Activated CD4-positive, alpha-beta memory T cell treated with anti-CD3 and anti-CD28 coated beads for 36 hours (primary cell): Measurements from ENCODE around the gene MPV17. TPM values are rescaled to one million over a fixed set of nuclear protein-coding genes. Genes with fewer than 3 reads are reported as not detected.

Source experiments
- CTCF ChIA-PET: fragments of 350-600 bp; sonication (Branson Sonifier 250); formaldehyde crosslinking; loops from one replicate; lab custom pipeline; 2021; ENCODE audit warnings: antibody characterized with exemption, inconsistent platforms; lab: Charles Lee
- POLR2A ChIA-PET: fragments of 350-600 bp; sonication (Branson Sonifier 250); formaldehyde crosslinking; loops from one replicate; lab custom pipeline; 2021; ENCODE audit warnings: antibody characterized with exemption; lab: Charles Lee
- DNase-seq: peaks from one replicate; pipeline ENCODE4 v3.0.0-alpha.2; 2020
- H3K27ac Mint-ChIP-seq: one replicate; pipeline ENCODE4 v1.8.0; 2021; ENCODE audit warnings: mixed read lengths
- H3K27me3 Mint-ChIP-seq: one replicate; pipeline ENCODE4 v1.8.0; 2021; ENCODE audit warnings: mixed read lengths
- H3K36me3 Mint-ChIP-seq: one replicate; pipeline ENCODE4 v1.8.0; 2021; ENCODE audit warnings: mixed read lengths
- H3K4me1 Mint-ChIP-seq: one replicate; pipeline ENCODE4 v1.8.0; 2021; ENCODE audit warnings: low read depth, mixed read lengths
- H3K4me3 Mint-ChIP-seq: one replicate; pipeline ENCODE4 v1.8.0; 2021; ENCODE audit warnings: mild to moderate bottlenecking, mixed read lengths
- H3K9me3 Mint-ChIP-seq: one replicate; pipeline ENCODE4 v1.8.0; 2021; ENCODE audit warnings: mixed read lengths
- intact Hi-C: fragments of 100-400 bp; cut with micrococcal nuclease; formaldehyde crosslinking; loops from one replicate; pipeline ENCODE4 v1.15.1; 2023
- total RNA-seq, 2 experiments: library from RNA; stranded (reverse); gene quantifications; one replicate each; pipeline ENCODE4 v1.2.3, GENCODE V29; 2021

MPV17 gene, protein sequence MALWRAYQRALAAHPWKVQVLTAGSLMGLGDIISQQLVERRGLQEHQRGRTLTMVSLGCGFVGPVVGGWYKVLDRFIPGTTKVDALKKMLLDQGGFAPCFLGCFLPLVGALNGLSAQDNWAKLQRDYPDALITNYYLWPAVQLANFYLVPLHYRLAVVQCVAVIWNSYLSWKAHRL
- 10 to 100 TPM; 85.5 to 86.0 TPM for total RNA-seq

DNA sequence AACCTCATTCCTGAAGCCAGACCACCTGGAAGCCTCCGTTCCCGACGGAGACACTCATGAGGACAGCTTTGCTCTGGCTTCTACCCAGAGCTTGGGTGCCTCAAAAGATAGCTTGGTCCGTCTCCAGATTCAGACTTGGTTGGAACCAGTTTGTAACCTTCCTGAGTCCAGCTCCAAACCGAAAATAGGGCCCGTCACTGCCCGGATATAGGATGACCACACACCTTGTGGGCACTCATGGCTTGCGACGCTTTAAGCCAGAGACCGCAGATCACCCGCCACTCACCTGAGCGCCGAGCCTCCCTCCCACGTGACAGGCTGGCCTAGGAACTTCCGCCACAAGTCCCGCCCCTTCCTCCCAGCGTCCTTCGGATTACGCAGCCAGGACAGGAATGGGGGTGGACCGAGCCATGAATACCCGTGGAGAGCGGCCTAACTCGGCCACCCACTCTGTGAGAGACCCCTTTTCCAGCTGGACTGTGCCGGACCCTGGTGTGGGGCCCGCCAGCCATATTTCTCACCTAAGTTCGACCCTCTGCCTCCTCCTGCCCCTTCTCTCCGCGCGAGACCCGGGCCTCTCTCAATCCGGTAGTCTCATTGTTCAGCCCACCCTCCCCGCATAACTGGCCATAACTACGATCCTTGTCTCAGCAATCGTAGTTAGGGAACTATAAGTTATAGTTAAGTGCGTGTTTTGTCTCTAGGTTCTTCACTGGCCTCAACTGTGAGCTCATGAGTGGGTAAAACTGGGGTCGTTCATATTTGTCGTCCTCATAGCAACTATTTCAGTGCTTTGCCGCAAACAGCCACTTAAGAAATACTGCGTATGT lies at the start of gene MPV17:
TSS of gene MPV17 (minus strand) at position 332 of the 830 bp plus-strand sequence. CDS start 580 bp downstream, outside the sequence.
- peak within 1 kb of the TSS; percentile 93 for H3K4me3 Mint-ChIP-seq

GRCh38 chr2:27370816-27371620 lies 48.1 kb upstream of the MPV17 start:
- Mint-ChIP-seq H3K27me3 (no peaks in the 10 kb centered on the region), H3K4me1 (peaks cover 29% of the 10 kb centered on the region), H3K36me3 (peaks cover 50% of the 10 kb centered on the region), H3K4me3 (peak overlapping the region; percentile 87), H3K27ac (peak overlapping the region; percentile 96), H3K9me3 (no peaks in the 10 kb centered on the region)
- DNase-seq, result peak; percentile 41
- CTCF ChIA-PET, result interaction anchor here (0.7 to 5.8 kb wide), 8 partner anchors 9 to 312 kb away, joined by 3 to 38 read pairs (median 6); partner anchors contain the start of genes GTF3C2, NRBP1 and ZNF513
- POLR2A ChIA-PET, result interaction anchor here (0.6 to 4.3 kb wide), 9 partner anchors 9 to 318 kb away, joined by 3 to 54 read pairs (median 4); partner anchors contain the start of genes GTF3C2, NRBP1, PPM1G and ZNF513
- intact Hi-C loops, result loop anchor here (1.0 to 2.0 kb wide), 7 partner anchors 9 to 312 kb away; partner anchors contain the start of genes CCDC121, GPN1, GTF3C2 and MPV17

More for the DNA sequence above, at the start of gene MPV17:
- ChIA-PET POLR2A (interaction anchor here (0.5 to 2.4 kb wide), 6 partner anchors 18 to 375 kb away, joined by 3 to 11 read pairs (median 4); partner anchors contain the start of genes GTF3C2 and ZNF513), CTCF (interaction anchor here (0.8 to 2.7 kb wide), 7 partner anchors 20 to 361 kb away, joined by 3 to 18 read pairs (median 5); partner anchors contain the start of gene EIF2B4)
- intact Hi-C loops, result loop anchor here (1.0 kb wide), 5 partner anchors 33 to 166 kb away; partner anchors contain the start of genes EIF2B4, GTF3C2, IFT172 and PPM1G
- peak; percentile 94 for DNase-seq
- Mint-ChIP-seq H3K9me3 (no peaks in the 10 kb centered on the region), H3K4me1 (peaks cover 18% of the 10 kb centered on the region), H3K36me3 (peaks cover 12% of the 10 kb centered on the region), H3K27me3 (no peaks in the 10 kb centered on the region), H3K27ac (peak within 1 kb of the TSS; percentile 88)

DNA sequence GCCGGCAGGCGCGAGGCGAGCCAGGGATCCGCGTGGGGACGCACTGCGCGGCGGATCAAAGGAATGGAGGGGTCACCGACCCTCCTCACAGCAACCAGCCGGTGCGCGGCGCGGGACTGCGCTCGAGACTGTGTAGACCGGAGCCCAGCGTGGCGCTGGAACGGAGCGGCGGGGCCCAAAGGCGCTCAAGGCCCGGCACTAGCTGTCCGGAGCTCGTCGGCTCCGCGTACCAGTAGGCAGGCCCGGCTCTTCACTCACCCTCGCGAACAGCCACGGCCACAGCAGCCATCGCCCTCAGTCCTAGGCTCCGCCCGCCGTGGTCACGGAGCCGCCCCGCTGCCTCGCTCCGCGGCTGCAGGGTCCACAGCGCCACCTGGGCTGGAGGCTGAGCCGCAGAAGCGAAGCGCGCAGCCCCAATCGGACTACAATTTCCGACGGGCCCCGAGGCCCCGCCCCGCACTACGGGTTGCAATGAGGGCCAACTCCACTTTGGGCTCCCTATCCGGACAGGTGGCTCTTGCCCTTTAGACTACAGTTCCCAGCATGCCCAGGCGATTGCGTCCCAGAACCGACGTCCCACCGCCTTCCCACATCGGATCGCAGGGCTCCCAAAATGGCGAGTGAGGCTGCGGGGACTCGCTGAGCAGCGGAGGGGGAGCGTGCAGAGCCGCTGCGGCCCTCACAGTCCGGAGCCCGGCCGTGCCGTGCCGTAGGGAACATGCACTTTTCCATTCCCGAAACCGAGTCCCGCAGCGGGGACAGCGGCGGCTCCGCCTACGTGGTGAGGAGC lies 47.3 kb upstream of the MPV17 start, which contains the start of the genes EIF2B4 and SNX17:
TSS of gene EIF2B4 (minus strand) at position 313 of the 790 bp plus-strand sequence. CDS start at position 289, 24 bp downstream.
TSS of gene SNX17 (plus strand) at position 591 of the 790 bp plus-strand sequence. CDS start at position 719, 128 bp downstream.
- Mint-ChIP-seq H3K4me3 (peak within 1 kb of the TSS; percentile 87), H3K36me3 (peaks cover 45% of the 10 kb centered on the region), H3K27me3 (no peaks in the 10 kb centered on the region), H3K9me3 (no peaks in the 10 kb centered on the region), H3K27ac (peak within 1 kb of the TSS; percentile 96), H3K4me1 (peaks cover 29% of the 10 kb centered on the region)
- peak; percentile 100 for DNase-seq
- CTCF ChIA-PET, result interaction anchor here (0.6 to 5.8 kb wide), 18 partner anchors 9 to 313 kb away, joined by 3 to 38 read pairs (median 5); partner anchors contain the start of genes GTF3C2, NRBP1, ZNF512 and ZNF513
- POLR2A ChIA-PET, result interaction anchor here (0.8 to 4.3 kb wide), 10 partner anchors 10 to 338 kb away, joined by 3 to 54 read pairs (median 4); partner anchors contain the start of genes GTF3C2, NRBP1, PPM1G and SLC4A1AP
- intact Hi-C loops, result loop anchor here (1.0 to 2.0 kb wide), 7 partner anchors 10 to 313 kb away; partner anchors contain the start of genes CCDC121, GPN1, GTF3C2 and MPV17

- peak overlapping the region; percentile 86 for H3K27ac Mint-ChIP-seq
- peaks cover 41% of the 10 kb centered on the region for H3K36me3 Mint-ChIP-seq
- intact Hi-C loops, result loop anchor here (1.0 to 2.0 kb wide), 7 partner anchors 11 to 313 kb away; partner anchors contain the start of genes CCDC121, GPN1, GTF3C2 and MPV17
- DNase-seq, result no peak
- no peaks in the 10 kb centered on the region for H3K27me3 Mint-ChIP-seq
- peaks cover 29% of the 10 kb centered on the region for H3K4me1 Mint-ChIP-seq
- CTCF ChIA-PET, result interaction anchor here (0.6 to 5.8 kb wide), 15 partner anchors 10 to 314 kb away, joined by 3 to 38 read pairs (median 4); partner anchors contain the start of genes GTF3C2, NRBP1 and ZNF512
- peak overlapping the region; percentile 87 for H3K4me3 Mint-ChIP-seq
- no peaks in the 10 kb centered on the region for H3K9me3 Mint-ChIP-seq
- POLR2A ChIA-PET, result interaction anchor here (0.8 to 4.3 kb wide), 10 partner anchors 11 to 337 kb away, joined by 3 to 54 read pairs (median 4); partner anchors contain the start of genes GTF3C2, NRBP1, PPM1G and SLC4A1AP
Observed at GRCh38 chr2:27369471-27370025, 46.7 kb upstream of the MPV17 start.

GRCh38 chr2:27363933-27364332 lies 41.0 kb upstream of the MPV17 start:
- Mint-ChIP-seq H3K36me3 (peaks cover 22% of the 10 kb centered on the region), H3K9me3 (no peaks in the 10 kb centered on the region), H3K27ac (peak overlapping the region; percentile 42), H3K4me1 (peaks cover 20% of the 10 kb centered on the region), H3K4me3 (no peak overlapping the region), H3K27me3 (no peaks in the 10 kb centered on the region)
- no peak for DNase-seq
- intact Hi-C loops, result no loop called here
- POLR2A ChIA-PET, result no interaction called here
- CTCF ChIA-PET, result no interaction called here

DNA sequence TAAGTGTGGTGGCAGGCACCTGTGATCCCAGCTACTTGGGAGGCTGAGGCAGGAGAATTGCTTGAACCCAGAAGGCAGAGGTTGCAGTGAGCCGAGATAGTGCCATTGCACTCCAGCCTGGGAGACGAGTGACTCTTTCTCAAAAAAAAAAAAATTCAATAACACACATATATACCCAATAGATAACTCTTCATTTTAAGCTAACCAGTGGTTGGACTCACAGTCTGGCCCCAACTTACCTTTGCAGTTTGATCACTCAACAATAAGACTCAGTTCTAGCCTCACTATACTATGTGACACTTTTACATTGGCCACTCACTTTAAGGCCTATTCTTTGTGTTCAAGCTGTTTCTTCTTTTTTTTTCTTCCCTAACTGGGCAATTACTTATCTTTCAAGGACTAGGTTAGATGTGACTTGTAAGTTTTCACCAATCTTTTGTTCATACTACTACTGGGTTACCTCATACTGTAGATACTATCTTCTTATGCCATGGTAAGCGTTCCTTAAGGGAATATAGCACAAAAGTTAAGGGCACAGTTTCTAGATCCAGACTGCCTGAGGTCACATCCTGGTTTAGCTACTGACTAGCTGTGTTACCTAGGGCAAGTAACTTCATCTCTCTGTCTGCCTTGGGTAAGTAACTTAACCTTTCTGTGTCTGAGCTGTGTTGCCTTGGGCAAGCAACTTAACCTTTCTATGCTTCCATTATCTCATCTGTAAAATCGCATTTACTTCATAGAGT lies 40.0 kb upstream of the MPV17 start:
- H3K27ac Mint-ChIP-seq, result peak overlapping the region; percentile 33

DNA sequence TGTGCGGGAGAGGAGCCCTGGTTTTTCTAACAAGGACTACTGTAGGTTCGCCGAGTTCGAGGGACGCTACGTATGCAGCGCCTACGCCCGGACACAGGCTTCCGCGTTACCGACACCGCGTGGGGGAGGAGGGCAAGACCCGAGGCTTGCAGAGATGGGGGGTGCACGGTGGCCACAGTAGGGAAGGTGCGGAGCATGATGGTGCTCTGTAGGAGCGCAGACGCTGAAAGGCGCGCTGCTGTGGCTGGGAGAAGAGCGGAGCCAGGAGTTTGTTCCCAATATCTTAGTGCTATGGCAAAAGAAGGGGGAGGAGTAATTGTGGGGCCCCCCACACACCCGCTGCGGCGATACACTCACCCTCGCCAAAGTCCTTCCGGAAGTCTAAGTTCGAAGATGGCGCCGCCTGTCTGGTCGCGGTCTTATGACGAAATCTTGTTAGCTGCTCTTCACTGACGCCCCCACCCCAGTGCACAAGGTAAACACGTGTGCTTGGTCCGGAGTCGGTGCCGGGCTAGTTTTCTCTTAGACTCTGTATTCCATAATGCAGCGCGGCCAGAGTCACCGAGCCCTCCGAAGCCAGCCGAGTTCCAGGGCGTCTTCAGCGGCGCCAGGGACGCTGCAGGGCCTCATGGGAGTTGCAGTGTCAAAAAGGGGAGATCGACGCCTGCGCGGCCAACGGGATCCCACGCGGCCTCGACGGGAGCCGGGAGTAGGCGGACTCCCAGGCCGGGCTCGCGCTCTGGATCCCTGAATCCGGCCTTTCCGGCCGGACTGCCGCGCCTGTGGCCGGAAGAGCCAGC lies 33.7 kb upstream of the MPV17 start, which contains the start of gene GTF3C2:
TSS of gene GTF3C2 (minus strand) at position 383 of the 800 bp plus-strand sequence. CDS start 13,210 bp downstream, outside the sequence.
- intact Hi-C loops, result loop anchor here (1.0 to 2.0 kb wide), 8 partner anchors 14 to 282 kb away; partner anchors contain the start of genes ATRAID, EIF2B4, IFT172 and MPV17
- no peaks in the 10 kb centered on the region for H3K9me3 Mint-ChIP-seq
- peaks cover 51% of the 10 kb centered on the region for H3K4me1 Mint-ChIP-seq
- peak within 1 kb of the TSS; percentile 98 for H3K4me3 Mint-ChIP-seq
- CTCF ChIA-PET, result interaction anchor here (0.8 to 1.6 kb wide), 7 partner anchors 13 to 326 kb away, joined by 3 to 6 read pairs (median 4); partner anchors contain the start of genes EIF2B4, MPV17 and SNX17
- POLR2A ChIA-PET, result interaction anchor here (0.7 to 2.9 kb wide), 8 partner anchors 9 to 306 kb away, joined by 3 to 27 read pairs (median 5); partner anchors contain the start of genes EIF2B4, MPV17, NRBP1 and PPM1G
- peaks cover 11% of the 10 kb centered on the region for H3K36me3 Mint-ChIP-seq
- no peaks in the 10 kb centered on the region for H3K27me3 Mint-ChIP-seq
- peak; percentile 96 for DNase-seq
- peak within 1 kb of the TSS; percentile 99 for H3K27ac Mint-ChIP-seq

More for the DNA sequence above, 40.0 kb upstream of the MPV17 start:
- no peaks in the 10 kb centered on the region for H3K9me3 Mint-ChIP-seq
- no peaks in the 10 kb centered on the region for H3K27me3 Mint-ChIP-seq
- POLR2A ChIA-PET, result no interaction called here
- intact Hi-C loops, result no loop called here
- no peak overlapping the region for H3K4me3 Mint-ChIP-seq
- DNase-seq, result no peak
- H3K36me3 Mint-ChIP-seq, result peaks cover 26% of the 10 kb centered on the region
- peaks cover 20% of the 10 kb centered on the region for H3K4me1 Mint-ChIP-seq
- CTCF ChIA-PET, result interaction anchor here (1.1 kb wide), 1 partner anchor 68 kb away, joined by 4 read pairs; no protein-coding TSS in a partner anchor

GRCh38 chr2:27356056-27356381 lies 33.1 kb upstream of the MPV17 start:
- ChIA-PET POLR2A (interaction anchor here (0.9 to 2.9 kb wide), 7 partner anchors 14 to 306 kb away, joined by 3 to 27 read pairs (median 6); partner anchors contain the start of genes EIF2B4, MPV17, NRBP1 and PPM1G), CTCF (interaction anchor here (1.4 to 1.6 kb wide), 3 partner anchors 13 to 74 kb away, joined by 4 to 6 read pairs (median 4); partner anchors contain the start of genes EIF2B4 and SNX17)
- Mint-ChIP-seq H3K4me3 (peak overlapping the region; percentile 98), H3K9me3 (no peaks in the 10 kb centered on the region), H3K36me3 (peaks cover 11% of the 10 kb centered on the region), H3K4me1 (peaks cover 52% of the 10 kb centered on the region), H3K27me3 (no peaks in the 10 kb centered on the region), H3K27ac (peak overlapping the region; percentile 99)
- no peak for DNase-seq
- intact Hi-C loops, result loop anchor here (1.0 to 2.0 kb wide), 8 partner anchors 14 to 283 kb away; partner anchors contain the start of genes ATRAID, EIF2B4, IFT172 and MPV17
